IMR-90 (cell line): ENCODE results near the gene KCNK3. TPM values are rescaled to one million over a fixed set of nuclear protein-coding genes. Genes with fewer than 3 reads are reported as not detected.

ENCODE experiments used
- ATAC-seq: fragments of 200-7000 bp; cut with Tn5 transposase; 2 replicates; pipeline ENCODE4 v1.9.1; 2020; ENCODE audit warnings: low read depth, mild to moderate bottlenecking, moderate library complexity
- BruUV-seq: library from RNA; stranded (reverse); fragments of 400-500 nt; replicated peaks from 2 replicates; lab custom pipeline; 2021; lab: Mats Ljungman, UMichigan
- CTCF ChIA-PET: fragments of 300-600 bp; formaldehyde crosslinking; extraction: SDS; loops from one replicate; lab custom pipeline; 2021; ENCODE audit warnings: antibody characterized with exemption; lab: Yijun Ruan, JAX
- POLR2A ChIA-PET: fragments of 300-600 bp; sonication (Branson Sonifier 250); formaldehyde crosslinking; loops from one replicate; lab custom pipeline; 2022; ENCODE audit warnings: antibody characterized with exemption; ENCODE audit not compliant: unreplicated experiment; lab: Charles Lee
- DNase-seq: peaks from one replicate; pipeline ENCODE4 v3.0.0; 2013
- H2AFZ ChIP-seq: replicated peaks from 2 replicates; pipeline ENCODE3; 2013; ENCODE audit warnings: low read length, mild to moderate bottlenecking; ENCODE audit not compliant: poor library complexity
- H2AK5ac ChIP-seq: 2 replicates; pipeline ENCODE4 v1.6.1; 2013; ENCODE audit warnings: low read depth, low read length, inconsistent platforms
- H2AK9ac ChIP-seq: replicated peaks from 2 replicates; pipeline ENCODE3; 2013; ENCODE audit warnings: mild to moderate bottlenecking, low read depth, low read length, moderate library complexity; ENCODE audit not compliant: poor library complexity
- H2BK120ac ChIP-seq: 2 replicates; pipeline ENCODE4 v1.6.1; 2013; ENCODE audit warnings: low read depth, low read length, inconsistent platforms
- H2BK15ac ChIP-seq: 3 replicates; pipeline ENCODE4 v1.6.1; 2013; ENCODE audit warnings: low read depth, low read length, inconsistent platforms
- H2BK20ac ChIP-seq: 2 replicates; pipeline ENCODE4 v1.6.1; 2013; ENCODE audit warnings: low read depth, mild to moderate bottlenecking, inconsistent platforms, low read length, moderate library complexity
- H2BK5ac ChIP-seq: 2 replicates; pipeline ENCODE4 v1.6.1; 2013; ENCODE audit warnings: mild to moderate bottlenecking, low read depth, low read length, inconsistent platforms; ENCODE audit not compliant: poor library complexity, severe bottlenecking
- H3K14ac ChIP-seq: replicated peaks from 2 replicates; pipeline ENCODE4 v1.6.1; 2013; ENCODE audit warnings: low read depth, low read length, inconsistent platforms
- H3K18ac ChIP-seq: 2 replicates; pipeline ENCODE4 v1.6.1; 2013; ENCODE audit warnings: low read depth, low read length, control low read depth
- H3K23ac ChIP-seq: 2 replicates; pipeline ENCODE4 v1.6.1; 2013; ENCODE audit warnings: low read depth, low read length, inconsistent platforms
- H3K27ac ChIP-seq: 2 replicates; pipeline ENCODE4 v1.5.1; 2013; ENCODE audit warnings: mild to moderate bottlenecking, control low read depth, low read length; ENCODE audit not compliant: insufficient read depth
- H3K27me3 ChIP-seq: 2 replicates; pipeline ENCODE4 v1.6.1; 2013; ENCODE audit warnings: low read length; ENCODE audit not compliant: control insufficient read depth, insufficient read depth
- H3K36me3 ChIP-seq: 2 replicates; pipeline ENCODE4 v1.6.1; 2013; ENCODE audit warnings: low read length, mixed read lengths; ENCODE audit not compliant: control insufficient read depth, insufficient read depth
- H3K4ac ChIP-seq: 2 replicates; pipeline ENCODE4 v1.6.1; 2013; ENCODE audit warnings: low read depth, low read length, inconsistent platforms
- H3K4me1 ChIP-seq: 2 replicates; pipeline ENCODE4 v1.6.1; 2013; ENCODE audit warnings: low read length, mixed read lengths; ENCODE audit not compliant: control insufficient read depth, insufficient read depth
- H3K4me2 ChIP-seq: 2 replicates; pipeline ENCODE4 v1.6.1; 2013; ENCODE audit warnings: low read depth, mild to moderate bottlenecking, control low read depth, low read length, moderate library complexity
- H3K4me3 ChIP-seq: 2 replicates; pipeline ENCODE4 v1.5.1; 2013; ENCODE audit warnings: low read depth, mild to moderate bottlenecking, control low read depth, low read length, moderate library complexity; ENCODE audit not compliant: insufficient read depth
- H3K56ac ChIP-seq: 2 replicates; pipeline ENCODE4 v1.6.1; 2013; ENCODE audit warnings: low read length, inconsistent platforms; ENCODE audit not compliant: insufficient read depth; ENCODE audit errors: extremely low read depth
- H3K79me1 ChIP-seq, 2 experiments: 2 replicates each; pipeline ENCODE4 v1.6.1; 2013; ENCODE audit warnings: low read length in 2 of 2, inconsistent platforms in 1 of 2, low read depth in 1 of 2
- H3K9ac ChIP-seq: 2 replicates; pipeline ENCODE4 v1.6.1; 2013; ENCODE audit warnings: low read depth, low read length, control low read depth
- H3K9me1 ChIP-seq: 2 replicates; pipeline ENCODE4 v1.6.1; 2013; ENCODE audit warnings: low read length, inconsistent platforms; ENCODE audit not compliant: insufficient read depth
- H3K9me3 ChIP-seq: 2 replicates; pipeline ENCODE4 v1.6.1; 2013; ENCODE audit warnings: low read length; ENCODE audit not compliant: control insufficient read depth, insufficient read depth
- H4K20me1 ChIP-seq: 2 replicates; pipeline ENCODE4 v1.6.1; 2013; ENCODE audit warnings: low read length, inconsistent platforms; ENCODE audit not compliant: insufficient read depth
- H4K5ac ChIP-seq: 2 replicates; pipeline ENCODE4 v1.6.1; 2013; ENCODE audit warnings: mild to moderate bottlenecking, low read depth, low read length, control low read depth
- H4K8ac ChIP-seq, 2 experiments: 2 replicates each; pipeline ENCODE4 v1.6.1; 2013; ENCODE audit warnings: low read depth in 2 of 2, low read length in 2 of 2, control low read depth in 1 of 2, inconsistent platforms in 1 of 2
- H4K91ac ChIP-seq: 2 replicates; pipeline ENCODE4 v1.6.1; 2013; ENCODE audit warnings: low read depth, low read length, inconsistent platforms; ENCODE audit not compliant: insufficient read depth
- CHD1 ChIP-seq: IDR thresholded peaks from 2 replicates; pipeline ENCODE4 v1.6.1; 2012; ENCODE audit warnings: low read depth, low read length, improper control_type of control experiment
- MAFK ChIP-seq: IDR thresholded peaks from 2 replicates; pipeline ENCODE4 v1.6.1; 2012; ENCODE audit warnings: low read depth, low read length, improper control_type of control experiment
- NFE2L2 ChIP-seq: fragments of 150-350 bp; IDR thresholded peaks from 2 replicates; pipeline ENCODE4 v1.6.1; 2016; ENCODE audit warnings: low read depth, mild to moderate bottlenecking, low read length
- SMC3 ChIP-seq: fragments of 150-350 bp; IDR thresholded peaks from 2 replicates; pipeline ENCODE4 v1.6.1; 2016; ENCODE audit warnings: low read depth, mild to moderate bottlenecking, antibody characterized with exemption, low read length, moderate library complexity
- whole genome bisulfite sequencing, 2 experiments: methylation state at CpG; one replicate each; pipeline versions ENCODE4 v1.1.5 to v1.1.7; 2013; ENCODE audit warnings: missing lambda C conversion rate in 2 of 2; ENCODE audit not compliant: insufficient read length in 1 of 2; ENCODE audit errors: extremely low coverage in 2 of 2; 5-methylcytosine and 5-hydroxymethylcytosine counted together
- dilution Hi-C: fragments of 300-500 bp; cut with HindIII; formaldehyde crosslinking; loops from one replicate; pipeline ENCODE4 v1.14.3; 2018; ENCODE audit warnings: low sequenced_read_pairs; ENCODE audit not compliant: unreplicated experiment
- in situ Hi-C: fragments of 300-500 bp; cut with MboI; formaldehyde crosslinking; loops from 3 replicates; pipeline ENCODE4 v1.14.3; 2019; ENCODE audit warnings: low sequenced_read_pairs, inconsistent platforms, mixed read lengths
- intact Hi-C: fragments of 100-400 bp; cut with micrococcal nuclease; formaldehyde crosslinking; loops from 2 replicates; pipeline ENCODE4 v1.10.0; 2022
- polyA plus RNA-seq, 3 experiments: library from polyadenylated mRNA; depleted of rRNA; stranded (reverse); fragments of >200 nt; gene quantifications; 2 replicates each; pipeline ENCODE4 v1.2.3, GENCODE V29; 2012; ENCODE audit warnings: low replicate concordance in 1 of 3
- total RNA-seq: library from RNA; depleted of rRNA; stranded (reverse); fragments of >200 nt; gene quantifications from 2 replicates; pipeline ENCODE4 v1.2.3, GENCODE V29; 2012

Gene KCNK3
- total and polyA plus RNA-seq, 2 of the 4 experiments (the other 2 are of a cell fraction) = under 0.01 to 0.03 TPM

GRCh38 chr2:26733413-26733812 lies 40.9 kb downstream of the KCNK3 start:
- Histone ChIP-seq H2AK5ac (no peak overlapping the region), H2BK20ac (no peak overlapping the region), H3K56ac (no peak overlapping the region), H4K20me1 (no peaks in the 10 kb centered on the region), H2AK9ac (no peak overlapping the region), H4K91ac (no peak overlapping the region), H3K27me3 (peaks cover 29% of the 10 kb centered on the region; the same call in 1 of the 2 replicates), H3K9me3 (no peaks in the 10 kb centered on the region), H3K4ac (no peak overlapping the region), H3K18ac (no peak overlapping the region), H3K4me2 (no peak overlapping the region), H3K23ac (no peak overlapping the region), H3K9me1 (no peaks in the 10 kb centered on the region), H3K36me3 (no peaks in the 10 kb centered on the region), H2BK120ac (no peak overlapping the region), H3K14ac (no peak overlapping the region), H3K27ac (no peak overlapping the region), H3K4me3 (no peak overlapping the region), H4K8ac (no peak overlapping the region), H3K9ac (no peak overlapping the region), H2BK5ac (no peak overlapping the region), H3K79me1 (no peaks in the 10 kb centered on the region), H3K4me1 (no peaks in the 10 kb centered on the region), H4K5ac (no peak overlapping the region), H2BK15ac (no peak overlapping the region), H2AFZ (no peak overlapping the region)
- intact Hi-C loops (no loop called here), in situ Hi-C loops (no loop called here), dilution Hi-C loops (no loop called here)
- 60% methylated on average over 1 of the region's 9 CpGs; no CpG with 5 or more reads in 1 of the 2 experiments for WGBS, 2 experiments
- no peak for DNase-seq
- CTCF ChIA-PET = no interaction called here
- POLR2A ChIA-PET = no interaction called here
- no peak for TF ChIP-seq CHD1
- TF ChIP-seq MAFK = 0 out of 2 replicates have a peak, but pooled peaks have one; percentile 35
- TF ChIP-seq NFE2L2 = no peak
- no peak for TF ChIP-seq SMC3
- no peak for ATAC-seq
- BruUV-seq = no TSS peak
